ENCODE data around the gene CRIM1.

Gene CRIM1

DNA sequence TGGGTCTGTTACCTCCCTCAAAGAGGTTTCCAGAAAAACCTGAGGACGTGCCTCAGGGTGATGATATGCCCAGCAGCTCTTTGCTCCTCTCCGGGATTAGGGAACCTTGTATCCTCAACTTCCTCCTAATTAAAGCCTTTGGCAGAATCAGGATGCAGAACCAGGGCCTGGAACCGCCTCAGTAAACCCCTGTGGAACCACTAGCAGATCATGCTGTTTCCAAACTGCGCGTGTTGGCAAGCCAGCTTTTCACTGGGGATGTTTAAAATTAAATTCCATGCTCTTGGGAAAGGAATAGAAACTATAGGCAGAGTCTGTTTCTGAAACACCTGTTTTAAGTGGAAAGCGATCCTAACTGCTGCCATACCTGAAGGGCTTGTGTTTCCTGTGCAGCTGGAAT is 26.4 kb downstream of the CRIM1 start:
- no peaks in the 10 kb centered on the region for H3K9me3 ChIP-seq (replicated peaks; ENCODE audit: insufficient read depth, low read length)
- no peaks in the 10 kb centered on the region for H4K20me1 ChIP-seq (ENCODE audit: insufficient read depth, low read length)
- H3K4me2 ChIP-seq (ENCODE audit: low read depth, low read length): no peak overlapping the region
- H3K4me1 ChIP-seq (ENCODE audit: low read length): no peaks in the 10 kb centered on the region
- H3K36me3 ChIP-seq (replicated peaks; ENCODE audit: insufficient read depth, low read length): no peaks in the 10 kb centered on the region
- H2AFZ ChIP-seq (ENCODE audit: low read length): no peak overlapping the region
- no peaks in the 10 kb centered on the region for H3K9me2 ChIP-seq (replicated peaks; ENCODE audit: insufficient read depth, low read length)
- DNase-seq: no peak
- H3K27ac ChIP-seq (ENCODE audit: low read length): no peak overlapping the region
- TF ChIP-seq EZH2 (optimal IDR thresholded peaks at IDR 0.05; ENCODE audit: low read depth, low read length): no peak
- H3F3A ChIP-seq (ENCODE audit: insufficient read depth, low read length): no peaks in the 10 kb centered on the region
- no peaks in the 10 kb centered on the region for H3K27me3 ChIP-seq (replicated peaks; ENCODE audit: insufficient read depth, low read length)
- H3K79me2 ChIP-seq (ENCODE audit: low read length): no peaks in the 10 kb centered on the region
- no peak overlapping the region for H3K9ac ChIP-seq (ENCODE audit: low read length)
- H3K4me3 ChIP-seq (ENCODE audit: low read length): no peak overlapping the region

DNA sequence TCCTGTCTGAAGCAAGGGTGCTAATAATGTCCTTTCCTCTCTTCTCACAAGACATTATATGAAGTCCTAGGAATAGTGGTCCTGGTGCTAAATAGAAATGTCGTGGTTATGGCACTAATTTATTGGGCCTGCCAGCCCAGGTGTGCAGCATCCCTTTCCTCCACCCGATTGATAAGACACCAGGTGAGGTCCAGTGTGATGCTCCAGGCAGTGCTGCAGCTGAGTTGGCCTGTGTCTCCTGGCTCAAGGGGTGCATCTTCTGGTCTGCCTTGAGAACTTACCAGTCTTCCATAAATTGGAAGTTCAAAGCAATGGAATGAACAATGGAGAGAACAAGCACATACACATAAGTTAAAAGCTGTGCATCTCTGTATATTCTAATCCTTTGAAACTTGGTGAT is 26.9 kb downstream of the CRIM1 start:
- H3K4me2 ChIP-seq (ENCODE audit: low read depth, low read length): no peak overlapping the region
- no peaks in the 10 kb centered on the region for H3K9me3 ChIP-seq (replicated peaks; ENCODE audit: insufficient read depth, low read length)
- H3K4me3 ChIP-seq (ENCODE audit: low read length): no peak overlapping the region
- no peaks in the 10 kb centered on the region for H3K36me3 ChIP-seq (replicated peaks; ENCODE audit: insufficient read depth, low read length)
- H3K9ac ChIP-seq (ENCODE audit: low read length): no peak overlapping the region
- H3F3A ChIP-seq (ENCODE audit: insufficient read depth, low read length): no peaks in the 10 kb centered on the region
- TF ChIP-seq EZH2 (optimal IDR thresholded peaks at IDR 0.05; ENCODE audit: low read depth, low read length) (no peak), EZH2phosphoT487 (IDR thresholded peaks at IDR 0.05; ENCODE audit: low read length) (no peak)
- TF ChIP-seq, protein P1, sequence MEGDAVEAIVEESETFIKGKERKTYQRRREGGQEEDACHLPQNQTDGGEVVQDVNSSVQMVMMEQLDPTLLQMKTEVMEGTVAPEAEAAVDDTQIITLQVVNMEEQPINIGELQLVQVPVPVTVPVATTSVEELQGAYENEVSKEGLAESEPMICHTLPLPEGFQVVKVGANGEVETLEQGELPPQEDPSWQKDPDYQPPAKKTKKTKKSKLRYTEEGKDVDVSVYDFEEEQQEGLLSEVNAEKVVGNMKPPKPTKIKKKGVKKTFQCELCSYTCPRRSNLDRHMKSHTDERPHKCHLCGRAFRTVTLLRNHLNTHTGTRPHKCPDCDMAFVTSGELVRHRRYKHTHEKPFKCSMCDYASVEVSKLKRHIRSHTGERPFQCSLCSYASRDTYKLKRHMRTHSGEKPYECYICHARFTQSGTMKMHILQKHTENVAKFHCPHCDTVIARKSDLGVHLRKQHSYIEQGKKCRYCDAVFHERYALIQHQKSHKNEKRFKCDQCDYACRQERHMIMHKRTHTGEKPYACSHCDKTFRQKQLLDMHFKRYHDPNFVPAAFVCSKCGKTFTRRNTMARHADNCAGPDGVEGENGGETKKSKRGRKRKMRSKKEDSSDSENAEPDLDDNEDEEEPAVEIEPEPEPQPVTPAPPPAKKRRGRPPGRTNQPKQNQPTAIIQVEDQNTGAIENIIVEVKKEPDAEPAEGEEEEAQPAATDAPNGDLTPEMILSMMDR (IDR thresholded peaks at IDR 0.05; ENCODE audit: low read length): no peak
- no peaks in the 10 kb centered on the region for H3K9me2 ChIP-seq (replicated peaks; ENCODE audit: insufficient read depth, low read length)
- DNase-seq: no peak
- no peak overlapping the region for H3K27ac ChIP-seq (ENCODE audit: low read length)
- no peaks in the 10 kb centered on the region for H4K20me1 ChIP-seq (ENCODE audit: insufficient read depth, low read length)
- H3K27me3 ChIP-seq (replicated peaks; ENCODE audit: insufficient read depth, low read length): no peaks in the 10 kb centered on the region
- H3K4me1 ChIP-seq (ENCODE audit: low read length): no peaks in the 10 kb centered on the region
- no peaks in the 10 kb centered on the region for H3K79me2 ChIP-seq (ENCODE audit: low read length)
- H2AFZ ChIP-seq (ENCODE audit: low read length): no peak overlapping the region

DNA sequence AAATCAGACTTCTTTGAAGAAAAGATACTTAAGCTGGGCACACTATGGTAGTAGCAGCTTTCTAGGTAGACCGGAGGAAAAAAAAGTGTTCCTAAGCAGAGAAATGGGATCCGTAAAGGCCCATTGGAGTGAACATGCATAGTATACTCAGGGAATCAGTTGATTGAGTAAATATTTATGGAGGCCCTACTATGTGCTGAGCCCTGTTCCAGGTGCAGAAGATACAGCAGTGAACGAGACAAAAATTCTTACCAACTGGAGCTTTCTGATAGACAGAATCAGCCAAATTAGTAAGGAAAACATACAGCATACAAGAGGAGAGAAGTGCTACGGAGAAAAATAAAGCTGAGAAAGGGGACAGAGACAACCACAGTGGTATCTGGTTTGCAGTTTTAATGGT is 28.1 kb downstream of the CRIM1 start:
- no peak for DNase-seq
- Histone ChIP-seq H3K4me2 (ENCODE audit: low read depth, low read length) (no peak overlapping the region), H3K9me2 (replicated peaks; ENCODE audit: insufficient read depth, low read length) (no peaks in the 10 kb centered on the region), H3K4me1 (ENCODE audit: low read length) (no peaks in the 10 kb centered on the region), H2AFZ (ENCODE audit: low read length) (no peak overlapping the region), H3K27ac (ENCODE audit: low read length) (no peak overlapping the region), H3F3A (ENCODE audit: insufficient read depth, low read length) (no peaks in the 10 kb centered on the region), H3K9me3 (replicated peaks; ENCODE audit: insufficient read depth, low read length) (no peaks in the 10 kb centered on the region), H3K79me2 (ENCODE audit: low read length) (no peaks in the 10 kb centered on the region), H4K20me1 (ENCODE audit: insufficient read depth, low read length) (no peaks in the 10 kb centered on the region), H3K36me3 (replicated peaks; ENCODE audit: insufficient read depth, low read length) (no peaks in the 10 kb centered on the region), H3K27me3 (replicated peaks; ENCODE audit: insufficient read depth, low read length) (no peaks in the 10 kb centered on the region), H3K4me3 (ENCODE audit: low read length) (no peak overlapping the region), H3K9ac (ENCODE audit: low read length) (no peak overlapping the region)
- TF ChIP-seq, protein P1 (IDR thresholded peaks at IDR 0.05; ENCODE audit: low read length): no peak
- TF ChIP-seq EZH2 (optimal IDR thresholded peaks at IDR 0.05; ENCODE audit: low read depth, low read length) (no peak), EZH2phosphoT487 (IDR thresholded peaks at IDR 0.05; ENCODE audit: low read length) (no peak)

DNA sequence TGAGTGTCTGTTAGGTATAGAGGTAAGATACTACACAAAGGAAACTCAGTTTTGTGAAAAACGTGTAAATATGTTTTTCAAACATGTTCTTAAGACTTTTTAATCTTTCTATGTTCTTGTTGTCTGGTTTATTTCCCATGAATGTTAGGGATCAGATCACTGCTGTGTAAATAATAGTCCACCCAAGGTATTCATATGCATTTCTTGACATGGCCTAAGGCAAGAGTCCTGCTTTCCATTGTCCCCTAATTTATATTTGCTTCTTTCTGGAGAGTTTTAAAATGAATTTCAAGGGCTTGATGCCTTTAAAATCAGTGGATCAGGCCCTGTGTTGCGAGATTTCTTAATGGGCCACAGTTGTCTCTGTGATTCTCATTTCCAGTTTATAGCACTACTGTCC is 28.9 kb downstream of the CRIM1 start:
- Histone ChIP-seq H3K36me3 (replicated peaks; ENCODE audit: insufficient read depth, low read length) (no peaks in the 10 kb centered on the region), H3K27ac (ENCODE audit: low read length) (no peak overlapping the region), H3K4me1 (ENCODE audit: low read length) (no peaks in the 10 kb centered on the region), H4K20me1 (ENCODE audit: insufficient read depth, low read length) (no peaks in the 10 kb centered on the region), H3K79me2 (ENCODE audit: low read length) (no peaks in the 10 kb centered on the region), H3K4me3 (ENCODE audit: low read length) (no peak overlapping the region), H3K4me2 (ENCODE audit: low read depth, low read length) (no peak overlapping the region), H3F3A (ENCODE audit: insufficient read depth, low read length) (no peaks in the 10 kb centered on the region), H3K9me2 (replicated peaks; ENCODE audit: insufficient read depth, low read length) (no peaks in the 10 kb centered on the region), H3K27me3 (replicated peaks; ENCODE audit: insufficient read depth, low read length) (no peaks in the 10 kb centered on the region), H2AFZ (ENCODE audit: low read length) (no peak overlapping the region), H3K9me3 (replicated peaks; ENCODE audit: insufficient read depth, low read length) (no peaks in the 10 kb centered on the region), H3K9ac (ENCODE audit: low read length) (no peak overlapping the region)
- no peak for DNase-seq
- TF ChIP-seq EZH2phosphoT487 (IDR thresholded peaks at IDR 0.05; ENCODE audit: low read length): no peak
- TF ChIP-seq, protein P1 (IDR thresholded peaks at IDR 0.05; ENCODE audit: low read length): no peak
- TF ChIP-seq EZH2 (optimal IDR thresholded peaks at IDR 0.05; ENCODE audit: low read depth, low read length): no peak
